HG02840 (cell line): ENCODE data around the gene IL17B.
"Not testable (repeated sequence)": the region's sequence is repeated elsewhere in the genome, so short reads cannot be mapped to it uniquely, and the experiment has no call there.

Experiments
- ATAC-seq: cut with Tn5 transposase; IDR thresholded peaks from one replicate; pipeline ENCODE4 v1.9.1; 2021; ENCODE audit warnings: mild to moderate bottlenecking, moderate library complexity, moderate number of reproducible peaks; ENCODE audit not compliant: unreplicated experiment, low FRiP score

The IL17B gene

DNA sequence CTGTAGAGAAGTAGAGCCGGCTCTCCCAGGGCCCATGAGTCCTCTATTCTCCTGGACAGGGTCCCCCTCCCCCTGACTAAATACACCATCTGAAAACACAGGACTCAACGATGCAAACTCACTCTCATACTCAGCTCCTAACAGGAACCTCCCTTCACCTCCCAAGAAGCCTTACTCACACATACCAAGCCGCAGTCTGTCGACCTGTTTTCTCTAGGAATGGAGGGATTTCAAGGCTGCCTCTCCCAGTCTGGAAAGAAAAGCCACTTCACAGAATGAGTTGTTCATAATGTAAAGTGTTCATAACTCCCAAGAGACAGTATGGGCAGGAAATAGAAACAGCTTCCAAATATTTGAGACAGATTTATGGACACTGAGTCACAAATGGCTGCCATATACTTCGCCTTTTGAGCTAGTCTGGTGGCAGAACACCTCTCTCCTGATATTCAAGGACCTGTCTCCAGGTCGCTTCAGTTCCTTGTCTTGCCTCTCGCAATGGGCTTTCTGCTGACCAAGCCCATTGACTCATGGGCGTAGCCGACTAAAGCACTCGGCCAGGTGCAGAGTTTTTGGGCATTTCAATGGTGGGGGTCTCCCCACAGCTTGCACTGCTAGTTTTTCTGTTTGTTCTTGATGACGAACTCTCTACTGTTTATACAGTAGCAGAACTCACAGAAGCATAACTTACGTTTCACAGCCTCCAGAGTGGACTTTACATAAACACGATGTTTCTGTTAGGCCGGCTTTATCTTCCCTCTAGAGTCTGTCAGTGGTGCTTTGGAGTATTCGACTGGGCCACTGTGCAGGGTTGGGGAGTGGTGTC lies 25.0 kb upstream of the IL17B start:
- no peak for ATAC-seq

GRCh38 chr5:149402291-149402690 lies 23.2 kb upstream of the IL17B start:
- ATAC-seq: no peak

DNA sequence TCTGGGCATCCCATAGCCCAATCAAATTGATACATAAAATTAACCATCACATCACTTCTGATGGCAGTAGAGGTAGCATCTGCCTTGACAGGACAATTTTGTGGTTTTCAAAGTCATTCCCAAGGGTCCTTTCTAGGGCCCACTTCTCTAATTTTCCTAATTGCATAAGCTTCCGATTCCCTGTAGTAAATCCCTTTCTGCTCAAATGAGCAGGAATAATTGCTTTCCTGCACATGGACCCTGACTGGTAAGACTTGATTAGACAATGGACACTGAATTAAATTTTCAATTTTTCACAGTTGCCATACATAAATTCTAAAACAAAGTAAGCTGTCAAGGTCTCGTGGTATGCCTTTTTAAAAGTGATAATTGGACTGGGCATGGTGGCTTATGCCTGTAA lies 22.0 kb upstream of the IL17B start:
- no peak for ATAC-seq

- ATAC-seq: no peak
Measured at GRCh38 chr5:149400304-149400703, 21.2 kb upstream of the IL17B start.

DNA sequence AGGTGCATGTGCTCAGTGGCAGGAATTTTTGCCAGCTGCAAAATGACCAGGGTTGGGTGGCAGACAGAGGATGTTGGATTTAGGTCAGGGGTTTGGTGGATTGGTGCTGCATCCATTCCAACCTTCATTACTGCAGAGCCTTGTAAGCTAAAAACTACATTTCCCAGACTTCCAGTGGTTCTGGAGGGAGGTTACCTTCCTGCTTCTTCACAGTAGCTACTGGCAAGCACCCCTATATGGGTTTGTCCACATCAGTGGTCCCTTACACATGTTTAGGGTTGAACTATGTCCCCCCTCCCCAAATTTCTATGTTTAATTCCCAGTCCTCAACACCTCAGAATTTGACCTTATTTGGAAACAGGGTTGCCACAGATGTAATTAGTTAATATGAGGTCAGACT lies 20.7 kb upstream of the IL17B start:
- ATAC-seq: no peak

- ATAC-seq: not testable (repeated sequence)
Measured at GRCh38 chr5:149398747-149399266, 19.7 kb upstream of the IL17B start.

DNA sequence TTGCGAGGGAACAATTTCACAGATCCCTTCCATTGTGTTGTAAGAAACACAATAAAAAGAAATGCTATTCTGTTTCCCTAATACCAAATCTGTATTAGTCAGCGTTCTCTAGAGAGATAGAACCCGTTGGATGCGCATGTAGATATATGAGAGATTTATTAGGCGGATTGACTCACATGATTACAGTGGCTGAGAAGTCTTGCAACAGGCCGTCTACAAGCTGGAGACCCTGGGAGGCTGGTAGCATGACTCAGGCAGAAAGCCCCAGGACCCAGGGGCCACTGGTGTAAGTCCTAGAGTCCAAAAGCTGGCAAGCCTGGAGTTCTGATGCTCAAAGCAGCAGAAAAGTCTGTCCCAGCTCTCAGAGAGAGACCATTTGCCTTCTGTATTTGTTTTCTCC lies 18.4 kb upstream of the IL17B start:
- ATAC-seq: no peak

DNA sequence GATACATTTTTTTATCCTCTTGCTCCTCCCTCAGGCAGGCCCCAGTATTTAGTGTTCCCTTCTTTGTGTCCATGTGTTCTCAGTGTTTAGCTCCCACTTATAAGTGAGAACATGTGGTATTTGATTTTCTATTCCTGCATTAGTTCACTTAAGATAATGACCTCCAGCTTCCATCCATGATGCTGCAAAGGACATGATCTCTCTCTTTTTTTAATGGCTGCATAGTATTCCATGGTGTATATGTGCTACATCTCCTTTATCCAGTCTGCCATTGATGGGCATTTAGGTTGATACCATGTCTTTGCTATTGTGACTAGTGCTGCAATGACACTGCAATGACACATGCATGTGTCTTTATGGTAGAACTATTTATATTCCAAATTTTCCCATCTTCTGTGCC lies 15.9 kb upstream of the IL17B start:
- not testable (repeated sequence) for ATAC-seq

DNA sequence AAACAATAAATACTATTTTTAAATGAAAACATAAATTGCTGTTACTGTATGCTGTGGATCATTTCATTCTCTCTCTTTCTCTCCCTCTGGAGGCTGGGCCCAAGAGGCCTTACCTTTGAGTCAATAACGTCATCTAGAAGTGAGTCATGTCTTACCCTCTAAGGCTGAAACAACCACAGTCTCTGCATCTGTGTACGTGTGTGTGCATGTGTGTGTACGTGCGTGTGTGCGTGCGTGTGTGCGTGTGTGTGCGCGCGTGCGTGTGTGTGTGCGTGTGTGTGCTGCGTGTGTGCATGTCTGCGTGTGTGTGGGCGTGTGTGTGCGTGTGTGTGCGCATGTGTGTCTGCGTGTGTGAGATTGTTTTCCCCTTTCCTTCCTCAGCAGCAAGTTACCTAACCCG lies 13.6 kb upstream of the IL17B start:
- ATAC-seq: no peak

DNA sequence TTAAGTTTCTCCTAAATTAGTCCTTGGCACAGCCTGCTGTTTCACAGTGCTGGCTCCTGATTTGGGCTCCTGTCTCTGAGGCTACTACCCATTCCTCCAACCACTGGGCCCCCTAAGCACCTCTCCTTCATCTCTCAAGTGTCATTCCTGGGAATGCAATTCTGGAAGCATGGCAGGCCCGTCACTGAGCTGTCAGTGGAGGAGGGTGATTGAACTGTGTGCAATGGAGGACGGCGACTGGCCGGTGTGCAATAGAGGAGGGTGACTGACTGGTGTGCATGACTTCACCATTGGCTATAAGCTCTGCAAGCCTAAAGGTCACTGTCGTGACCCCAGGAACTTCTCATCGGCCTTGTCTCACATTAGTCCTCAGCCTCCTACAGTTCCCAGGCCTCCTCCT lies 12.4 kb upstream of the IL17B start:
- no peak for ATAC-seq

- ATAC-seq: not testable (repeated sequence)
Measured at GRCh38 chr5:149391076-149391475, 12.0 kb upstream of the IL17B start.

DNA sequence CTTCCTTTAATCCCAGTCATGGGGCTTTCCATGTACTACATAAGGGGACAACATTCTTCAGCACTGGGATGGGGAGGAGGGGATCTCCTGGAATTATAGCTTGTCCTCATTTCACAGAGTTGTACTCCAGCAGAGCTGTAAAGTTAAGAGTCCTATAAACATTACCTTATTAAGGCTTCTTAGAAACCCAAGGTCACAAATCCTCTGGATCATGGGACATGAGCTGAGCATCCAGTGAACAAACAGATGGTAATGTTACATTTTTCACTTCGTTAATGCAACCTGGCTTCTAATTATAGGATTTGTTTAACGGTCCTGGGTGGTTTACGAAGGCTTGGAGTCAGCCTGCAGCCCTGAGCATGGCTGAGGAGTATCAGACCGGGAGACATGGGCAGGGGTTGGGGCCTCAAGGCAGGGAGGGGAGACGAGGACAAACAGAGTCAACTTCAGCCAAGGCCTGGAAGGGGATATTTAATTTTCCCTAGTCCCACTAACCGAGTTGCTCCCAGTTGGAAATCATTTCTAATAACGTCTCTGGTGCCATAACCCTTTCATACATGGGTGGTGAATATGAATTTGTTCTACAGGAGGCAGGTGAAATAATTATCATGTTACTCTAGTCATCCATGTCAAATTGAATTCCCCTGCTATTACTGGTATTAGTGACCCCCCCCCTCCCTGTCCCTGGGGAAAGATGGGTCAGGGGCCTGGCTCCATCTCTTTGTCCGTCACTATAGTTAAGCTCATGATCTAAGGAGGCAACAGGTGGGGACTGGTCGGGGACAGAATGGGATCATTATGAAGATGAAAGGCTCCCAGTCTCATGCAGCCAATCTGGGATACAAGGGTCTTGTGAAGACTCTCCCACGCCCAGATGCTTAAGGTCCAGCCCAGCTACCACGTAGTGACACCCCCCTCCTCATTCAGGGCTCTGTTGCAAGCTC lies 10.7 kb upstream of the IL17B start:
- no peak for ATAC-seq

- no peak for ATAC-seq
Measured at GRCh38 chr5:149388498-149389190, 9.6 kb upstream of the IL17B start.

DNA sequence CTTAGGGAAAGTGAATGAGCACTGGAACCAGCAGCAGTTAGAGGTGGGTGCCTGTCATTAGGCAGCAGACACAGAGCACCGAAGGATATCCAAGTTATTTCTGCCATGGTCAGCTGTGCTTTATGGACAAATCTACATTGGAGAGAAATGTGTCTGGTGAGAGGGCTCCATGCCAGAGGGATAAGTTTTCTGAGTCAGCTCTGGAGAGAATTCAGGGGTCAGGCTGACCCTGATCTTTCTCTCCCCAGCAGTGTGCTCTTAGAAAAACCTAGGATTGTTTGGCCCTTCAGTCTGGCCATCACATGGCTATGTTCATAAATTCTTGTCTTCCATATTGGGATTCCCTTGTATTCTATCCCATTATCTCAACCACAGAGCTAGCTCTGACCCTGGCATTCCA lies 8.9 kb upstream of the IL17B start:
- ATAC-seq: no peak

- no peak for ATAC-seq
Measured at GRCh38 chr5:149387081-149387631, 8.1 kb upstream of the IL17B start.

DNA sequence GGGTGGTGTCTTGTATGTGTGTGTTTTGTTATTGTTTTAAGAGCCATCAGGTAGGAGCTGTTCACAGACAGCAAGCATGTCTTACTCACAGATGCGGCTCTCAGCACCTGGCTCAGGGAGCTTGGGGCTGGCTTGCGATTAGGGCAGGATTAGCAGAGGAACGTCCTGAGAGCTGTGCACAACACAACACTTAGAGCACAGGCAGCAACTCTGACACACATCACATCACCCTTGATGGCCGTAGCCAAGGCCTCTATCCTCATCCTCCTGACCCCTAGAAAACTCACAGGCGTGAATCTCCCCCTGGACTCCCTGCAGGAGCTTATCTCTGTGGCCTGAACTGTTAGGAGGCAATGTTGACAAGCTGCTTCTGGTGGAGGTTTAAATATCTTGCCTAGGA lies 7.1 kb upstream of the IL17B start:
- no peak for ATAC-seq

- ATAC-seq: no peak
Measured at GRCh38 chr5:149383399-149383798, 4.3 kb upstream of the IL17B start.

DNA sequence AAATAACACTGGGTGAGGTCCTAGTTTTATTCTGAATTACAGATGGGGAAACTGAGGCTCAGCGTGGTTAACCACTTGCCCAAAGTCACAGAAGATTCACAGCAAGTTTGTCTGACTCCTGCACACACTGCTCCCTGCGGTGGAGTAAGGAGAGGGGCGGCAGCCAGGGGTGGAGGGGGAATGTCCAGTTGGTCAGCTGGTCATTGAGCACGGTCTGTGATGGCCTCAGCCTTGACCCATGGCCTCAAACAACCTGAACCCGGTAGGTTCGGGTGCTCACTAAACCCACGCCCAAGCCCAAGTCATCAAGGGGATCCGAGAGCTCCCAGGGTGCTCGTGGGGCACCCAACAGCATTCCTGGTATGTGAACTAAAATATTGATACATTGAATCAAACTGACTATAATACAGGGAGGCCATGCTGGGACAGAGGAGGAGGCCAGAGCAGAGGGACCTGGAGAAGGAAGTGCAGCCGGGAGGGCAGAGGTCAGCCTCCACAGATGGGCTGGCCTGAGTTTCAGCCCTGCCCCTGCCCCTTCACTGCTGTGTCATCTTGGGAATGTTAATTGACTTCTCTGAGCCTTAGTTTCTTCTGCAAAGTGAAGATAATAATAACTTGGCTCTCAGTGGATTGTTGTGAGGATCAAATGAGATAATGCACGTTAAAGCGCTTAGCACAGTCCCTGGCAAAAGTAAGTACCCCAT lies 3.6 kb upstream of the IL17B start:
- ATAC-seq: no peak

DNA sequence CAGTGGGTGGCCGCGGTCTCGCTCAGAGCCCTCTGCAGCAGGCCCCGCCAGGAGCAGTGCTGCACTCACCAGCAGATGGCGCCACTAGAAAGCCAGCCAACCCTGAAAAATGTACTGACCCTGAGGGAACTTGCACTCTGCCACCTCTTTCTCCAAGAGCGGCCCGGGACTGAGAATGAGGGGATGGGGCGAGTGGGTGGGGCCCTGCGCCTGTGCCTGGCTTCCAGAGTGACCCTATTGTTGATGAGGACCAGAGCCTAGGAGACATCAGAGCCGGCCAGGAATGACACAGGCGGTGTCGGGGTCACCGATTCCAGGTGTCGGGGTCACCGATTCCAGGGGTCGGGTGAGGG lies 2.9 kb upstream of the IL17B start:
- ATAC-seq: no peak
